GM12865 (cell line): ENCODE results near the gene SLC10A7.

Experiments used
- DNase-seq: peaks from one replicate; pipeline ENCODE4 v3.0.0; 2010; ENCODE audit warnings: low read depth
- H3K4me3 ChIP-seq: 2 replicates; pipeline ENCODE4 v1.5.1; 2011; ENCODE audit warnings: mild to moderate bottlenecking, low read depth, low read length, control low read depth
- TF ChIP-seq, protein P1 (sequence below): IDR thresholded peaks from 2 replicates; pipeline ENCODE4 v1.5.1; 2011; ENCODE audit warnings: low read length, control low read depth, low read depth, inconsistent platforms; ENCODE audit not compliant: insufficient read depth; ENCODE audit errors: missing control alignments

Gene SLC10A7

DNA sequence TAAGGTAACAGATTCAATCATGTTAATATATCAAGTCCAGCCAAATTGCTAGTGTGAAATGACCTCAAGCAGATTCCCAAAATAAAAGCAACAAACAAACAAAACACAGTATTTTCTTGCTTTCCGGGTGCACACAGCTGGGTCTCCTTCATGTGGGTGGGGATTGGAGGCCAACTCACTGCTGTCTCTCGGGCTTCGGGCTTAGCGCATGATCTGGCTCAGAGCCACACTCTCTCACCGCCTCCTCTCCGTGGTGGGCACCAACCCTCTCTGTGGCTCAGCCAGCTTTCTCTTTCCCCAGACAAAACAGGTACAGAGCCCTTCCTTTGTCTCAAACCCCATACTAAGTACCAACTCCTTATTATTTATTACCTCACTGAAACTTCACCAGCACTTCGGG lies 310.3 kb downstream of the SLC10A7 start:
- TF ChIP-seq, protein P1, sequence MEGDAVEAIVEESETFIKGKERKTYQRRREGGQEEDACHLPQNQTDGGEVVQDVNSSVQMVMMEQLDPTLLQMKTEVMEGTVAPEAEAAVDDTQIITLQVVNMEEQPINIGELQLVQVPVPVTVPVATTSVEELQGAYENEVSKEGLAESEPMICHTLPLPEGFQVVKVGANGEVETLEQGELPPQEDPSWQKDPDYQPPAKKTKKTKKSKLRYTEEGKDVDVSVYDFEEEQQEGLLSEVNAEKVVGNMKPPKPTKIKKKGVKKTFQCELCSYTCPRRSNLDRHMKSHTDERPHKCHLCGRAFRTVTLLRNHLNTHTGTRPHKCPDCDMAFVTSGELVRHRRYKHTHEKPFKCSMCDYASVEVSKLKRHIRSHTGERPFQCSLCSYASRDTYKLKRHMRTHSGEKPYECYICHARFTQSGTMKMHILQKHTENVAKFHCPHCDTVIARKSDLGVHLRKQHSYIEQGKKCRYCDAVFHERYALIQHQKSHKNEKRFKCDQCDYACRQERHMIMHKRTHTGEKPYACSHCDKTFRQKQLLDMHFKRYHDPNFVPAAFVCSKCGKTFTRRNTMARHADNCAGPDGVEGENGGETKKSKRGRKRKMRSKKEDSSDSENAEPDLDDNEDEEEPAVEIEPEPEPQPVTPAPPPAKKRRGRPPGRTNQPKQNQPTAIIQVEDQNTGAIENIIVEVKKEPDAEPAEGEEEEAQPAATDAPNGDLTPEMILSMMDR, result no peak
- H3K4me3 ChIP-seq, result no peak overlapping the region
- DNase-seq, result no peak

DNA sequence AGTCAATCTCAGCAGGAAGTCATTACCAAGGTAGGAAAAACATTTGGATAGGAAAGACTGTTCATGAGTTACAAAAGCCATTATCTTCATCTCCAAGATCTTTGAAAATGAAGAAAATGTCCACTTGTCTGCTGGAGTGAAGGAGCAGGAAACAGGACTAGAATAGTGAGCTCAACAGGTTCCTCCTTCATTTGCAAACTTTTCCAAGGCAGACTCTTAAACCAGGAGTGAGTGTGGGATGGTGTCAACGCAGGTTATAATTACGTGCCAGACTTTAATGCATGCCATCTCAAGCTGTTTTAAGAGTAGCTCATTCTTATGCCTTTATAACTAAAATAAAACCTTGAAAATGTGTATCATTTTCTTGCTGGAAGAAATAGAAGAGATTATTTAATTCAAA lies 310.9 kb downstream of the SLC10A7 start:
- H3K4me3 ChIP-seq, result no peak overlapping the region
- no peak for DNase-seq
- TF ChIP-seq, protein P1, result no peak

DNA sequence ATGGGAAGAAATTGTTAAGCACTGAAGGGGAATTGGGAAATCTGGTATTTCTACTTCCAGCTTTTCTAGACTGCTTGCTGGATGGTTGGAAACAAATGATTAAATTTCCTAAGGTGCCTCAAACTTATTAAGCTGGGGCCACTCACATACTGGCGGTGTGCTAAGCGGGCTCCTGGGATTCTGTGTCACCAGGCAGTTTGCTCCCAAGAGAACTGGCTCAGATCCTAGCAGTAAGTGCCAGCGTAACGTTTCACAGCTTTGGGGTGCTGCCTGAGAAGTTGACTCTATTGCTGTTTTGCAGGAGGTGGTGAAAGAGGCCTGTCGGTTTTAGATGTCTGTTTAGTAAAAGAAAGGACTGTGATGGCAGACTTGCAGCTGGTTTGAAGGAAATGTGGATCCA lies 314.3 kb downstream of the SLC10A7 start:
- DNase-seq, result no peak
- TF ChIP-seq, protein P1, result no peak
- no peak overlapping the region for H3K4me3 ChIP-seq
